Measurements from ENCODE around the gene CSF1. TPM values are rescaled to one million over a fixed set of nuclear protein-coding genes. Genes with fewer than 3 reads are reported as not detected.

Gene CSF1
- total RNA-seq, 1 donor from 2014 or later: 15.2 TPM

DNA sequence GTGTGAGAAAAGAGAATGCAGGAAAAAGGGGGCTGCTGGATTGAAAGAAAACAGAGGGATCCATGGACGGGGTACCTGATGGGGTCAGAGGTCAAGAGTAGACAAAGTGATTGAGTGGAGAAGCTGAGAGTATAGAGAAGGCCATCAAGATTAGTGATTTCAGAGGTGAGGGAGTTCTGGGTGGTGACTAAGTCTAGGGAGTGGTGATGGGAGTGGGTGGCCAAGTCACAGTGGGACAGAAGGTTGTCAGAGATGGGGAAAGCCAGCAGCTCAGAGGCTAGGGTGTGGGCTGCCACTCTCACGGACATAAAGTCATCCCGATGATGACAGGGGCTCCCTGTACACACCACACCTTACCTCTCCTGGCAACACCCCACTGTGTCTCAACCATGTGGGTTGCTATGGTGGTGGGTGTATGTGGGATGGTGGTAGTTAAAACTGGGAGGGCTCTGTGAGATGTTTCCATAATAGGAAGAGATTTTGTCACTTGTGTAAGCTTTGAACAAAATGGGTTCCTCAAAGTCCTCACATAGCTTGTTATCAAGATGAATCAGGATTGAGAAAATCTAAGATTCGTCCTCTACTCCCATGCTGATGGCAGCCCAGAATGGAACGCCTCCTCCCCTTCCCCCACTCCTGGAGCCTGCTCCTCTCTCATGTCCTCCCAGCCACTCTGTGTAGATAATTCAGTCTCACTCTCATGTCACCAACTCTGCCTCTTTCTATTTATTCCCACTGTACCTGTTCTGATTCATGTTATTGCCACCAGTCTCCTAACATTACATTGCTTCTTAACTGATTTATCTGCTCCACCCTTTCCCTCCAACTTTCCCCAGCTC, 20.3 kb upstream of the CSF1 start:
- TF ChIP-seq, protein P1, sequence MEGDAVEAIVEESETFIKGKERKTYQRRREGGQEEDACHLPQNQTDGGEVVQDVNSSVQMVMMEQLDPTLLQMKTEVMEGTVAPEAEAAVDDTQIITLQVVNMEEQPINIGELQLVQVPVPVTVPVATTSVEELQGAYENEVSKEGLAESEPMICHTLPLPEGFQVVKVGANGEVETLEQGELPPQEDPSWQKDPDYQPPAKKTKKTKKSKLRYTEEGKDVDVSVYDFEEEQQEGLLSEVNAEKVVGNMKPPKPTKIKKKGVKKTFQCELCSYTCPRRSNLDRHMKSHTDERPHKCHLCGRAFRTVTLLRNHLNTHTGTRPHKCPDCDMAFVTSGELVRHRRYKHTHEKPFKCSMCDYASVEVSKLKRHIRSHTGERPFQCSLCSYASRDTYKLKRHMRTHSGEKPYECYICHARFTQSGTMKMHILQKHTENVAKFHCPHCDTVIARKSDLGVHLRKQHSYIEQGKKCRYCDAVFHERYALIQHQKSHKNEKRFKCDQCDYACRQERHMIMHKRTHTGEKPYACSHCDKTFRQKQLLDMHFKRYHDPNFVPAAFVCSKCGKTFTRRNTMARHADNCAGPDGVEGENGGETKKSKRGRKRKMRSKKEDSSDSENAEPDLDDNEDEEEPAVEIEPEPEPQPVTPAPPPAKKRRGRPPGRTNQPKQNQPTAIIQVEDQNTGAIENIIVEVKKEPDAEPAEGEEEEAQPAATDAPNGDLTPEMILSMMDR (conservative IDR thresholded peaks at IDR 0.05): no peak
- DNase-seq (ENCODE audit: extremely low spot score, unreplicated experiment): no peak
- Mint-ChIP-seq H3K4me1 (ENCODE audit: unreplicated experiment) (peaks cover 8% of the 10 kb centered on the region), H3K27ac (peak overlapping the region; percentile 3), H3K27me3 (peaks cover 10% of the 10 kb centered on the region), H3K4me3 (no peak overlapping the region), H3K36me3 (no peaks in the 10 kb centered on the region), H3K9me3 (peaks cover 6% of the 10 kb centered on the region)

GRCh38 chr1:109891930-109892329, 18.7 kb upstream of the CSF1 start:
- H3K27ac Mint-ChIP-seq: peak overlapping the region; percentile 33
- no peaks in the 10 kb centered on the region for H3K36me3 Mint-ChIP-seq
- no peak for DNase-seq (ENCODE audit: extremely low spot score, unreplicated experiment)
- peaks cover 5% of the 10 kb centered on the region for H3K4me1 Mint-ChIP-seq (ENCODE audit: unreplicated experiment)
- H3K9me3 Mint-ChIP-seq: peaks cover 6% of the 10 kb centered on the region
- H3K4me3 Mint-ChIP-seq: no peak overlapping the region
- peaks cover 10% of the 10 kb centered on the region for H3K27me3 Mint-ChIP-seq
- TF ChIP-seq, protein P1 (conservative IDR thresholded peaks at IDR 0.05): no peak

- no peaks in the 10 kb centered on the region for H3K36me3 Mint-ChIP-seq
- TF ChIP-seq, protein P1 (conservative IDR thresholded peaks at IDR 0.05): no peak
- no peak overlapping the region for H3K4me3 Mint-ChIP-seq
- H3K4me1 Mint-ChIP-seq (ENCODE audit: unreplicated experiment): peaks cover 5% of the 10 kb centered on the region
- H3K27ac Mint-ChIP-seq: no peak overlapping the region
- no peak for DNase-seq (ENCODE audit: extremely low spot score, unreplicated experiment)
- peaks cover 9% of the 10 kb centered on the region for H3K27me3 Mint-ChIP-seq
- H3K9me3 Mint-ChIP-seq: peaks cover 6% of the 10 kb centered on the region
Observed at GRCh38 chr1:109892561-109893368, 17.9 kb upstream of the CSF1 start.

DNA sequence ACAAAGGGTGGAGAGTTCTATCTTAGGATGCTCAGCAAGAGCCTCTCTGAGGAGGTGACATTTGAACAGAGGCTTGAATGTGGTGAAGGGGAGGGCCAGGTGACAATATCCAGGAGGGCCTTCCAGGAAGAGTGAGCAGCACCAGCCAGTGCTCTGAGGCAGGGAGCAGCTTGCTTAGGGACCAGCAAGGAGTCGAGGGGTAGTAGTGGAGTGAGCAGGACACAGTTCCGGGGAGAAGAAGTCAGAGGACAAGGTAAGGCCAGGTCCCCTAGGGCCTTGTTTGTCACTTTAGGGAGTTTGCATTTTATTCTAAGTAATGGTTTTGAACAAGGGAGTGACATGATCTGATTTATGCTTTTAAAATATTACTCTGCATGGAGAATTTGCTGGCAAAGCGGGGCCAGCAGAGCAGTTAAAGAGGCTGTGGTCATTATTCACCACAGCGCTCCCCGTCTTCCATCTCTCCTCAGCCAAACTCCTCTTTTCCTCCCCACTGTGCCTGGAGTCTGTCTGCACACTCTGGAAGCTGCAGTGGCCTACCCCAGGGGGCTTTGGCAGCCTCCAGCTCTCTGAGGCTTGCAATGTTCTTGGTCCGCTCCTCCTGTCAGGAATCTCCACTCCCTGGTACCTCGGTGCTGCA, 17.0 kb upstream of the CSF1 start:
- no peak for DNase-seq (ENCODE audit: extremely low spot score, unreplicated experiment)
- H3K27me3 Mint-ChIP-seq: peaks cover 5% of the 10 kb centered on the region
- TF ChIP-seq, protein P1 (conservative IDR thresholded peaks at IDR 0.05): no peak
- H3K4me1 Mint-ChIP-seq (ENCODE audit: unreplicated experiment): peaks cover 5% of the 10 kb centered on the region
- H3K36me3 Mint-ChIP-seq: no peaks in the 10 kb centered on the region
- H3K27ac Mint-ChIP-seq: no peak overlapping the region
- no peaks in the 10 kb centered on the region for H3K9me3 Mint-ChIP-seq
- H3K4me3 Mint-ChIP-seq: no peak overlapping the region

DNA sequence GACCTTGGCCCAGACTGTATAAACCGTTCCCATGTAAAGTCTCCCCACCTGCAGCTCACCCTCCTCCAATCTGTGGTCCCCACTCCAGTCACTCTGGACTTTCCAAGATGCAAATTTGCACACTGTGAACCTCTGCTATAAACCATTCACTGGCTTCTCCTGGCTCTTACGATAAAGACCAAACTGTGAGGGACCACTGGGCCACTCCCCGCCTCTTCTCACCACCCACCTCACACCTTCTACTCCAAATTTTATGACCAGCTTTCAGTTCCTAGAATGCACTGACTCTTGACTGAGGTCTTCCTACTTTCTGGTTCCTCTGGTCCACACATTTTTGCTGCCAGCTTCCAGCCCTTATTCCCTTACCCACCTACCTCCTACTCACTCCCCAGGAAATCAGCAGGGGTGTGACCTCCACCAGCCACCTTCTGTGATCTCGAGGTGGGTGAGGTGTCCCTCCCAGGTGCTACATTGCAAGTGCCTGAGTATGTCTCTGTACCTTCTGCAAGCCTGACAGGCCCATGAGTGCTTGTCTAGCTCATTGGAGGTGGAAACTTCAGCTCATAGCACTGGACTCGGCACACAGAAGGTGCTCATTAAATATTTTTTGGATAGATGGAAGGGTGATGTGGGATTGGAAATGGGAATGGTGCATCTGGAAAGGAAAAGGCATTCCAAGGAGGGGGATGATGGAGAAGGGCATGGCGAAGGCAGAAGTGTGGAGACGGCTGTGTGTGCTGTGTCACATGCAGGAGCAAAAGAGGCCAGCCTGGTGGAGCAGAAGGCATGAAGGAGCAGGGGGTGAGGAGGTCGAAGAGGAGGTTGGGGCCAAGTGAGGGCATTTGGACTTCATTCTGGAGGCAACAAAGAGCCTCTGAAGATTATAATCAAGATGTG, 15.6 kb upstream of the CSF1 start:
- Mint-ChIP-seq H3K27ac (no peak overlapping the region), H3K36me3 (no peaks in the 10 kb centered on the region), H3K4me3 (no peak overlapping the region), H3K27me3 (peaks cover 5% of the 10 kb centered on the region), H3K4me1 (ENCODE audit: unreplicated experiment) (peaks cover under 1% of the 10 kb centered on the region), H3K9me3 (no peaks in the 10 kb centered on the region)
- TF ChIP-seq, protein P1 (conservative IDR thresholded peaks at IDR 0.05): no peak
- DNase-seq (ENCODE audit: extremely low spot score, unreplicated experiment): no peak
